IPS-20b (cell line): Measurements from ENCODE around the gene MIER2.

ENCODE experiments used
- H3K27ac ChIP-seq: one replicate; pipeline ENCODE4 v1.5.1; 2013; ENCODE audit warnings: low read length
- H3K27me3 ChIP-seq: 2 replicates; pipeline ENCODE4 v1.6.1; 2013; ENCODE audit warnings: mild to moderate bottlenecking, low read length, inconsistent platforms; ENCODE audit not compliant: insufficient read depth
- H3K36me3 ChIP-seq: 2 replicates; pipeline ENCODE4 v1.6.1; 2013; ENCODE audit warnings: low read depth, mild to moderate bottlenecking, inconsistent platforms, low read length, moderate library complexity; ENCODE audit not compliant: insufficient read depth
- H3K4me1 ChIP-seq: 2 replicates; pipeline ENCODE4 v1.6.1; 2013; ENCODE audit warnings: mild to moderate bottlenecking, control low read depth, inconsistent platforms, low read length, moderate library complexity; ENCODE audit not compliant: insufficient read depth
- H3K4me3 ChIP-seq: 2 replicates; pipeline ENCODE4 v1.5.1; 2013; ENCODE audit warnings: mild to moderate bottlenecking, low read length, inconsistent platforms
- H3K9ac ChIP-seq: 2 replicates; pipeline ENCODE4 v1.6.1; 2013; ENCODE audit warnings: low read depth, mild to moderate bottlenecking, inconsistent platforms, low read length, moderate library complexity
- H3K9me3 ChIP-seq: 2 replicates; pipeline ENCODE4 v1.6.1; 2013; ENCODE audit warnings: mild to moderate bottlenecking, low read depth, low read length, inconsistent platforms; ENCODE audit not compliant: insufficient read depth

The MIER2 gene

GRCh38 chr19:308471-309205 lies 36.0 kb downstream of the MIER2 start:
- Histone ChIP-seq H3K27me3 (no peaks in the 10 kb centered on the region), H3K36me3 (peaks cover 61% of the 10 kb centered on the region), H3K9ac (no peak overlapping the region), H3K4me3 (no peak overlapping the region), H3K27ac (no peak overlapping the region), H3K4me1 (no peaks in the 10 kb centered on the region), H3K9me3 (no peaks in the 10 kb centered on the region)

GRCh38 chr19:307793-308420 lies 36.7 kb downstream of the MIER2 start:
- Histone ChIP-seq H3K9me3 (no peaks in the 10 kb centered on the region), H3K4me1 (no peaks in the 10 kb centered on the region), H3K27ac (no peak overlapping the region), H3K4me3 (no peak overlapping the region), H3K36me3 (peaks cover 53% of the 10 kb centered on the region), H3K27me3 (no peaks in the 10 kb centered on the region), H3K9ac (no peak overlapping the region)

DNA sequence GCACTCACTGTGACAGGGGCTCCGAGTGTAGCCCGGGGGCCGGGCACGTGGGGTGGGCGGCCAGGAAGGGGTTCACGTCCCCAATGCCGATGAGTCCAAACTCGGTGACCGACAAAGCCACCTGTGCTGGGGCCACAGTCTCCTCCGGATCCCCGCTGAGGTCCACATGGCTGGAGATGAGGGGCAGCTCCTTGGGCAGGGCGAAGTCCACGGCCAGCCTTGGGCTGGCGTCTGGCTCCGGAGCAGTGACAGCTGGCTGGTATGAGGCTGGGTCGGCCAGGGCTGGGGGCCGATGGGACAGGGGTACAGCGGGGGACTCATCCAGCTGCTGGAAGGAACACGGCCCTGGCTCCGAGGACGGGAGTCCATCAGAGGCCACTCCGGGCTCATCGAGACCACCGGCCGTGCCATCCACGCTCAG lies 37.5 kb downstream of the MIER2 start:
- H3K4me3 ChIP-seq, result no peak overlapping the region
- no peaks in the 10 kb centered on the region for H3K27me3 ChIP-seq
- H3K27ac ChIP-seq, result no peak overlapping the region
- no peaks in the 10 kb centered on the region for H3K4me1 ChIP-seq
- no peak overlapping the region for H3K9ac ChIP-seq
- H3K9me3 ChIP-seq, result no peaks in the 10 kb centered on the region
- peaks cover 52% of the 10 kb centered on the region for H3K36me3 ChIP-seq

GRCh38 chr19:306151-306900 lies 38.3 kb downstream of the MIER2 start:
- H3K27ac ChIP-seq, result no peak overlapping the region
- no peaks in the 10 kb centered on the region for H3K9me3 ChIP-seq
- H3K4me3 ChIP-seq, result no peak overlapping the region
- H3K9ac ChIP-seq, result no peak overlapping the region
- no peaks in the 10 kb centered on the region for H3K4me1 ChIP-seq
- H3K27me3 ChIP-seq, result no peaks in the 10 kb centered on the region
- H3K36me3 ChIP-seq, result peaks cover 44% of the 10 kb centered on the region

GRCh38 chr19:305240-306150 lies 39.1 kb downstream of the MIER2 start:
- Histone ChIP-seq H3K36me3 (peaks cover 36% of the 10 kb centered on the region), H3K9ac (no peak overlapping the region), H3K27ac (no peak overlapping the region)

DNA sequence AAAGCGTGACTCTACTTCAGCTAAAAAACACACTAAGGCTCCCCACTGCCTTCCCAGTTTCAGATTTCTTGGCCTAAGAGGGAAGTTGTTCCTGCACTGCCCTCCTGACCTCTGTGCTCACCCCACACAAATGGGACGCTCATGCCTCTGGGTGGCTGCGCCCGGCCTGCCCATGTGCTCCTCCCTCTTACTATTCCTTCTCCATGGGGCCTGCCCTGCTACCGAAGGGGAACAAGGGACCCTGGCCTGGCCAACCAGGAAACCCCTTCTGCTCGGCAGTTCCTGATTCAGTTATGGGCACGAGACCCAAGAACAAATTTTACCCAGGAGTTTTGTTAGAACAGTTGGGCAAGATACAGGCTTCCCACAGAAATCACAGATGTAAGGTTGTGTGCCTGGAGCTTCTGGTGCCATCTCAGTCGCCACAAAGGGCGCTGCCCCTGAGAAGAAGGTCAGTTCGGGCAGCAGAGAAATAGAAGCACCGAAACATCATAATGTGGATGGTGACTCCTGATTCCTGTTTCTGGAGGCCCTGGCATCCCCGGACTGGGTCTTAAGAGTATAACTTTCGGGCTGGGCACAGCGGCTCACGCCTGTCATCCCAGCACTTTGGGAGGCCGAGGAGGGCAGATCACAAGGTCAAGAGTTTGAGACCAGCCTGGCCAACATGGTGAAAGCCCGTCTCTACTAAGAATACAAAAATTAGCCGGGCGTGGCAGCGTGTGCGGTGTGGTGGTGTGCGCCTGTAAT lies 47.9 kb downstream of the MIER2 start:
- Histone ChIP-seq H3K9ac (no peak overlapping the region), H3K27ac (no peak overlapping the region), H3K36me3 (no peaks in the 10 kb centered on the region), H3K4me1 (0 out of 2 replicates have a peak, but pooled peaks cover 5% of the 10 kb centered on the region), H3K27me3 (peaks cover 34% of the 10 kb centered on the region), H3K9me3 (no peaks in the 10 kb centered on the region), H3K4me3 (no peak overlapping the region)

More at GRCh38 chr19:305240-306150, 39.1 kb downstream of the MIER2 start:
- H3K27me3 ChIP-seq, result no peaks in the 10 kb centered on the region
- no peak overlapping the region for H3K4me3 ChIP-seq
- H3K9me3 ChIP-seq, result no peaks in the 10 kb centered on the region
- no peaks in the 10 kb centered on the region for H3K4me1 ChIP-seq

- peaks cover 35% of the 10 kb centered on the region for H3K27me3 ChIP-seq
- no peak overlapping the region for H3K27ac ChIP-seq
- no peaks in the 10 kb centered on the region for H3K36me3 ChIP-seq
- H3K4me1 ChIP-seq, result 0 out of 2 replicates have a peak, but pooled peaks cover 5% of the 10 kb centered on the region
- H3K9ac ChIP-seq, result no peak overlapping the region
- H3K4me3 ChIP-seq, result no peak overlapping the region
- no peaks in the 10 kb centered on the region for H3K9me3 ChIP-seq
Observed at GRCh38 chr19:295687-296370, 48.8 kb downstream of the MIER2 start.

- Histone ChIP-seq H3K4me3 (peak overlapping the region; percentile 67), H3K4me1 (0 out of 2 replicates have a peak, but pooled peaks cover 5% of the 10 kb centered on the region), H3K36me3 (no peaks in the 10 kb centered on the region), H3K27me3 (peaks cover 37% of the 10 kb centered on the region), H3K9ac (peak overlapping the region; percentile 41; the same call in 1 of the 2 replicates), H3K27ac (no peak overlapping the region), H3K9me3 (no peaks in the 10 kb centered on the region)
Observed at GRCh38 chr19:294946-295686, 49.5 kb downstream of the MIER2 start.

DNA sequence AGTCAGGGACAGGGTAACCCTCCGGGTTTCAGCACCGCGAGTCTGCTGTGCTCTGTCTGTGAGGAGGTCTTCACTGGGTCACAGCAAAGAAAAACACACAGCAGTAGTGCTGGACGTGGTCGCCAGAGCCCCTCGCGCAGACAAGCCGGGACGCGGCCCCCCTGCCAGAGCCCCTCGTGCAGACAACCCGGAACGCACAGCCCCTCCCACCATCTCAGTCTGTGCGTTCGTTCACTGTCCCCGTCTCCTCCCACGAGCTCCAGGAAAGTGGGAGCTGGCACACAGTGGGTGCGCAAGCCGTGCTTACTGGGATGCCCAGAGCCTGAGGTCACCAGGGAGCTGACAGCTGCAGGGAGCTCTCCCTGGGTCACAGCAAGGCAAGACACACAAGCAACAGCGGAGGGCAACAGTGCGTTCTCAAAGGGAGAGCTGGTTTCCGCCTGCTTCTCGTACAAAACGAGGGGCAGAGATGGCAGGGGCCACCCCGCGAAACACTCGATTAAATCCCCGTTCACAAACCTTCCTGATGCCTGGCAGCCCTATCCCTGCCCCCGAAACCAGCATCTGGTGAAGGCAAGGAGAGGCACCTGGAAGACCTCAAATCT lies 50.2 kb downstream of the MIER2 start:
- H3K4me3 ChIP-seq, result peak overlapping the region; percentile 67

More for the DNA sequence above, 50.2 kb downstream of the MIER2 start:
- H3K9ac ChIP-seq, result peak overlapping the region; percentile 41; the same call in 1 of the 2 replicates
- H3K9me3 ChIP-seq, result no peaks in the 10 kb centered on the region
- H3K36me3 ChIP-seq, result no peaks in the 10 kb centered on the region
- peaks cover 41% of the 10 kb centered on the region for H3K27me3 ChIP-seq
- no peak overlapping the region for H3K27ac ChIP-seq
- H3K4me1 ChIP-seq, result 0 out of 2 replicates have a peak, but pooled peaks cover 5% of the 10 kb centered on the region
